HG03103 (cell line): ENCODE results near the gene PAQR5.
"Not testable (repeated sequence)": the region's sequence is repeated elsewhere in the genome, so short reads cannot be mapped to it uniquely, and the experiment has no call there.

Experiments
- ATAC-seq: cut with Tn5 transposase; IDR thresholded peaks from one replicate; pipeline ENCODE4 v1.9.1; 2021; ENCODE audit warnings: low read depth; ENCODE audit not compliant: unreplicated experiment

PAQR5 gene

GRCh38 chr15:69298697-69299441 lies at the start of gene PAQR5:
Gene PAQR5 (plus strand): TSS chr15:69298912. CDS start chr15:69360081, 61,169 bp downstream.
- ATAC-seq: no peak

GRCh38 chr15:69253156-69253555 lies 45.6 kb upstream of the PAQR5 start:
- no peak for ATAC-seq

- ATAC-seq: no peak
Measured at GRCh38 chr15:69265347-69265955, 33.3 kb upstream of the PAQR5 start.

GRCh38 chr15:69271217-69271616 lies 27.5 kb upstream of the PAQR5 start:
- ATAC-seq: no peak

- no peak for ATAC-seq
Measured at GRCh38 chr15:69272139-69272538, 26.6 kb upstream of the PAQR5 start.

GRCh38 chr15:69272891-69273290 lies 25.8 kb upstream of the PAQR5 start:
- ATAC-seq: no peak

- no peak for ATAC-seq
Measured at GRCh38 chr15:69275074-69275670, 23.5 kb upstream of the PAQR5 start.

GRCh38 chr15:69275933-69276560 lies 22.7 kb upstream of the PAQR5 start:
- no peak for ATAC-seq

GRCh38 chr15:69277316-69277715 lies 21.4 kb upstream of the PAQR5 start:
- no peak for ATAC-seq

- ATAC-seq: no peak
Measured at GRCh38 chr15:69279636-69280035, 19.1 kb upstream of the PAQR5 start.

- no peak for ATAC-seq
Measured at GRCh38 chr15:69280783-69281182, 17.9 kb upstream of the PAQR5 start.

GRCh38 chr15:69282104-69282743 lies 16.5 kb upstream of the PAQR5 start:
- no peak for ATAC-seq

GRCh38 chr15:69285834-69286233 lies 12.9 kb upstream of the PAQR5 start:
- no peak for ATAC-seq

- ATAC-seq: no peak
Measured at GRCh38 chr15:69288011-69288410, 10.7 kb upstream of the PAQR5 start.

- no peak for ATAC-seq
Measured at GRCh38 chr15:69288531-69289341, 10.0 kb upstream of the PAQR5 start.

- ATAC-seq: no peak
Measured at GRCh38 chr15:69289342-69290146, 9.2 kb upstream of the PAQR5 start.

- no peak for ATAC-seq
Measured at GRCh38 chr15:69290346-69291164, 8.2 kb upstream of the PAQR5 start.

- ATAC-seq: not testable (repeated sequence)
Measured at GRCh38 chr15:69291651-69292050, 7.1 kb upstream of the PAQR5 start.
